GM06990 (cell line): Measurements from ENCODE around the gene NT5DC2.
A peak's percentile ranks its signal among the peaks of the same experiment; 100 is the strongest.

Experiments
- DNase-seq: peaks from one replicate; pipeline ENCODE4 v3.0.0-alpha.2; 2011; ENCODE audit not compliant: insufficient read length; ENCODE audit errors: extremely low read depth
- H3K27me3 ChIP-seq: replicated peaks from 2 replicates; pipeline ENCODE4 v1.6.0; 2011; ENCODE audit warnings: low read length; ENCODE audit not compliant: control insufficient read depth, insufficient read depth
- H3K36me3 ChIP-seq: 2 replicates; pipeline ENCODE4 v1.5.1; 2011; ENCODE audit warnings: low read length; ENCODE audit not compliant: control insufficient read depth, insufficient read depth
- H3K4me3 ChIP-seq: replicated peaks from 2 replicates; pipeline ENCODE4 v1.5.1; 2011; ENCODE audit warnings: low read depth, mild to moderate bottlenecking, control low read depth, low read length
- CTCF ChIP-seq: IDR thresholded peaks from 2 replicates; pipeline ENCODE4 v1.5.1; 2011; ENCODE audit warnings: low read length, control low read depth, mild to moderate bottlenecking, inconsistent platforms; ENCODE audit not compliant: insufficient read depth, poor library complexity, severe bottlenecking

Gene NT5DC2

GRCh38 chr3:52533623-52534280 is at the start of gene NT5DC2:
NT5DC2 (minus strand) TSS chr3:52533857; CDS start chr3:52533737, 120 bp downstream.
- DNase-seq, result peak; percentile 77
- peak within 1 kb of the TSS; percentile 74 for H3K4me3 ChIP-seq
- peak; percentile 2 for TF ChIP-seq CTCF

GRCh38 chr3:52574056-52574965 is 40.7 kb upstream of the NT5DC2 start:
- Histone ChIP-seq H3K27me3 (no peaks in the 10 kb centered on the region), H3K4me3 (no peak overlapping the region), H3K36me3 (peaks cover 12% of the 10 kb centered on the region)
- no peak for DNase-seq
- TF ChIP-seq CTCF, result no peak

More at GRCh38 chr3:52533623-52534280, at the start of gene NT5DC2:
- no peaks in the 10 kb centered on the region for H3K27me3 ChIP-seq
- H3K36me3 ChIP-seq, result peaks cover 2% of the 10 kb centered on the region

- H3K36me3 ChIP-seq, result peaks cover 7% of the 10 kb centered on the region
- H3K4me3 ChIP-seq, result no peak overlapping the region
- no peak for DNase-seq
- TF ChIP-seq CTCF, result no peak
- no peaks in the 10 kb centered on the region for H3K27me3 ChIP-seq
Measured at GRCh38 chr3:52572221-52572620, 38.6 kb upstream of the NT5DC2 start.

- no peak for DNase-seq
- no peak overlapping the region for H3K4me3 ChIP-seq
- H3K27me3 ChIP-seq, result no peaks in the 10 kb centered on the region
- peaks cover 7% of the 10 kb centered on the region for H3K36me3 ChIP-seq
- TF ChIP-seq CTCF, result no peak
Measured at GRCh38 chr3:52570076-52570475, 36.4 kb upstream of the NT5DC2 start.

GRCh38 chr3:52568069-52568468 is 34.4 kb upstream of the NT5DC2 start:
- Histone ChIP-seq H3K27me3 (no peaks in the 10 kb centered on the region), H3K4me3 (no peak overlapping the region), H3K36me3 (peaks cover 2% of the 10 kb centered on the region)
- DNase-seq, result no peak
- no peak for TF ChIP-seq CTCF
